ENCODE measurements around the gene FAH. TPM values are rescaled to one million over a fixed set of nuclear protein-coding genes. Genes with fewer than 3 reads are reported as not detected.

Gene FAH
- total RNA-seq, 2 donors from 2014 or later = 11.9 to 14.2 TPM

GRCh38 chr15:80115021-80115420 is 37.8 kb upstream of the FAH start:
- Histone ChIP-seq H3K4me1 (ENCODE audit: control insufficient read depth, insufficient read depth, low read length) (peaks cover 3% of the 10 kb centered on the region), H3K9ac (ENCODE audit: extremely low read depth, low read length, poor library complexity, severe bottlenecking) (no peak overlapping the region), H3K36me3 (ENCODE audit: control insufficient read depth, insufficient read depth, low read length) (no peaks in the 10 kb centered on the region), H3K27ac (ENCODE audit: low read depth, low read length) (no peak overlapping the region), H3K9me3 (ENCODE audit: control insufficient read depth, low read length) (no peaks in the 10 kb centered on the region), H3K4me3 (ENCODE audit: low read length) (no peak overlapping the region), H3K27me3 (ENCODE audit: control insufficient read depth, insufficient read depth, low read length, poor library complexity, severe bottlenecking) (no peaks in the 10 kb centered on the region)
- no peak for DNase-seq
- Mint-ChIP-seq H3K4me3 (no peak overlapping the region), H3K27ac (no peak overlapping the region), H3K4me1 (peaks cover 22% of the 10 kb centered on the region), H3K9me3 (no peaks in the 10 kb centered on the region), H3K27me3 (ENCODE audit: insufficient read depth) (no peaks in the 10 kb centered on the region), H3K36me3 (ENCODE audit: low read depth) (no peaks in the 10 kb centered on the region)
- no CpG with 5 or more reads among the region's 1 CpG for WGBS, 2 experiments (ENCODE audit: insufficient coverage in 1 of 2, insufficient read length in 1 of 2)
- TF ChIP-seq CTCF (conservative IDR thresholded peaks at IDR 0.05) = no peak

- TF ChIP-seq CTCF (conservative IDR thresholded peaks at IDR 0.05) = no peak
- no peaks in the 10 kb centered on the region for H3K27me3 Mint-ChIP-seq (ENCODE audit: insufficient read depth)
- peaks cover 18% of the 10 kb centered on the region for H3K36me3 Mint-ChIP-seq (ENCODE audit: low read depth)
- peaks cover 5% of the 10 kb centered on the region for H3K4me1 ChIP-seq (ENCODE audit: control insufficient read depth, insufficient read depth, low read length)
- WGBS, 2 experiments (ENCODE audit: insufficient coverage in 1 of 2, insufficient read length in 1 of 2) = 88 to 100% methylated on average over 1 to 2 of the region's 2 CpGs
- no peak overlapping the region for H3K4me3 ChIP-seq (ENCODE audit: low read length)
- H3K27ac Mint-ChIP-seq = no peak overlapping the region
- H3K27me3 ChIP-seq (ENCODE audit: control insufficient read depth, insufficient read depth, low read length, poor library complexity, severe bottlenecking) = no peaks in the 10 kb centered on the region
- peaks cover 25% of the 10 kb centered on the region for H3K4me1 Mint-ChIP-seq
- no peaks in the 10 kb centered on the region for H3K9me3 ChIP-seq (ENCODE audit: control insufficient read depth, low read length)
- peaks cover 25% of the 10 kb centered on the region for H3K36me3 ChIP-seq (ENCODE audit: control insufficient read depth, insufficient read depth, low read length)
- no peak overlapping the region for H3K4me3 Mint-ChIP-seq
- DNase-seq = no peak
- no peak overlapping the region for H3K27ac ChIP-seq (ENCODE audit: low read depth, low read length)
- H3K9me3 Mint-ChIP-seq = no peaks in the 10 kb centered on the region
- no peak overlapping the region for H3K9ac ChIP-seq (ENCODE audit: extremely low read depth, low read length, poor library complexity, severe bottlenecking)
Observed at GRCh38 chr15:80118956-80119355, 33.8 kb upstream of the FAH start.

- no peaks in the 10 kb centered on the region for H3K9me3 ChIP-seq (ENCODE audit: control insufficient read depth, low read length)
- H3K9ac ChIP-seq (ENCODE audit: extremely low read depth, low read length, poor library complexity, severe bottlenecking) = no peak overlapping the region
- 66 to 100% methylated on average over 1 of the region's 1 CpG for WGBS, 2 experiments (ENCODE audit: insufficient coverage in 1 of 2, insufficient read length in 1 of 2)
- no peak for TF ChIP-seq CTCF (conservative IDR thresholded peaks at IDR 0.05)
- no peak for DNase-seq
- Mint-ChIP-seq H3K36me3 (ENCODE audit: low read depth) (peaks cover 26% of the 10 kb centered on the region), H3K27ac (no peak overlapping the region), H3K4me3 (no peak overlapping the region), H3K27me3 (ENCODE audit: insufficient read depth) (no peaks in the 10 kb centered on the region), H3K4me1 (peaks cover 20% of the 10 kb centered on the region), H3K9me3 (no peaks in the 10 kb centered on the region)
- no peak overlapping the region for H3K27ac ChIP-seq (ENCODE audit: low read depth, low read length)
- peaks cover 38% of the 10 kb centered on the region for H3K36me3 ChIP-seq (ENCODE audit: control insufficient read depth, insufficient read depth, low read length)
- no peak overlapping the region for H3K4me3 ChIP-seq (ENCODE audit: low read length)
- peaks cover 5% of the 10 kb centered on the region for H3K4me1 ChIP-seq (ENCODE audit: control insufficient read depth, insufficient read depth, low read length)
- H3K27me3 ChIP-seq (ENCODE audit: control insufficient read depth, insufficient read depth, low read length, poor library complexity, severe bottlenecking) = no peaks in the 10 kb centered on the region
Observed at GRCh38 chr15:80120636-80121035, 32.2 kb upstream of the FAH start.

Data from endodermal cell (in vitro differentiated cells).